Subcutaneous adipose tissue (tissue), 4 donors: ENCODE results near the gene TMEM258. TPM values are rescaled to one million over a fixed set of nuclear protein-coding genes. Genes with fewer than 3 reads are reported as not detected.

Source experiments
- total RNA-seq, 4 donors: library from RNA; depleted of rRNA; stranded (reverse); fragments of >200 nt; gene quantifications; one replicate each; pipeline ENCODE4 v1.1.0, GENCODE V29; 2016
- TF ChIP-seq, protein P1 (sequence below): fragments of 450-650 bp; IDR thresholded peaks from one replicate; pipeline ENCODE4 v1.5.1; 2016; ENCODE audit warnings: low read depth, mild to moderate bottlenecking, control low read depth, antibody characterized with exemption, moderate library complexity

TMEM258 gene
- total RNA-seq, 4 donors from 2014 or later: 13.6 to 73.4 (median 44.3) TPM

DNA sequence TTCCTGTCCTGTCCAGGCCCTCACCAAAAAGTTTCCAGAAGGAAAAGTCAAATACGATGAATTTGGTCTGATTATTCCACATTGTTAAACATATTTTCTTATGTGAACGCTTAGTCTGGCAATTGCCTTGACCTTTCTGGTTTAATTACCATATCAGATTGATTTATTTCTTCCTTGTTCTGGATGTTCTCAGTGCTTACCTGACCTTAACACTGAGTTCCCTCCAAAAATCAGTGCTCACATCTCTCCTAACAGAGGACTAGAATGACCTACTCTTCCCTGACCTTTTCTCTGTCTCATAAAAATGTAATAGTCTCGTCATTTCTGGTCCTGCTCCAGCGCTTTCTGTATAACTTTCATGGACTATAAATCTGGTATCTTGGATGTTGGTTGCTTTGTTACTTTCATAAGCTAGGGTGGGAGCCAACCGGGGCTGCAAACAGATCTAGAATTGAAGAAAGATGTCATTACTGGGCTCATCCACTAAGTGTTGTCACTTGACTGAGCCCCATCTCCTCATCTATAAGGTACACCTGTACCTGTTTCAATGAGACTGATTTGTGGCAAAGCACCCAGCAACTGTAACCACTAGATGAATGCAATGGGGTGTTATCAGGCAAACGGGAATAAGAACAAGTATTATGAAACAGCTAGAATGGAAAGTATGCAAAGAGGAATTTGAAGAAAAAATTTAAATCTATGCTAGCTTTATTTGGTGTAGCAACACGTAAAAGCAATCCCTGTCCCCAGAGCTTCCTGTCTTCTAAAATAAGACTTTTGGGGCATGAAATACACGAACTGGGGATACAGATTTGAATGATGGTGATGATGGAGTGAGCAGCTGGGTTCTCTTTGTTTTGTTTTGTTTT, 38.1 kb upstream of the TMEM258 start:
- TF ChIP-seq, protein P1, sequence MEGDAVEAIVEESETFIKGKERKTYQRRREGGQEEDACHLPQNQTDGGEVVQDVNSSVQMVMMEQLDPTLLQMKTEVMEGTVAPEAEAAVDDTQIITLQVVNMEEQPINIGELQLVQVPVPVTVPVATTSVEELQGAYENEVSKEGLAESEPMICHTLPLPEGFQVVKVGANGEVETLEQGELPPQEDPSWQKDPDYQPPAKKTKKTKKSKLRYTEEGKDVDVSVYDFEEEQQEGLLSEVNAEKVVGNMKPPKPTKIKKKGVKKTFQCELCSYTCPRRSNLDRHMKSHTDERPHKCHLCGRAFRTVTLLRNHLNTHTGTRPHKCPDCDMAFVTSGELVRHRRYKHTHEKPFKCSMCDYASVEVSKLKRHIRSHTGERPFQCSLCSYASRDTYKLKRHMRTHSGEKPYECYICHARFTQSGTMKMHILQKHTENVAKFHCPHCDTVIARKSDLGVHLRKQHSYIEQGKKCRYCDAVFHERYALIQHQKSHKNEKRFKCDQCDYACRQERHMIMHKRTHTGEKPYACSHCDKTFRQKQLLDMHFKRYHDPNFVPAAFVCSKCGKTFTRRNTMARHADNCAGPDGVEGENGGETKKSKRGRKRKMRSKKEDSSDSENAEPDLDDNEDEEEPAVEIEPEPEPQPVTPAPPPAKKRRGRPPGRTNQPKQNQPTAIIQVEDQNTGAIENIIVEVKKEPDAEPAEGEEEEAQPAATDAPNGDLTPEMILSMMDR: no peak

DNA sequence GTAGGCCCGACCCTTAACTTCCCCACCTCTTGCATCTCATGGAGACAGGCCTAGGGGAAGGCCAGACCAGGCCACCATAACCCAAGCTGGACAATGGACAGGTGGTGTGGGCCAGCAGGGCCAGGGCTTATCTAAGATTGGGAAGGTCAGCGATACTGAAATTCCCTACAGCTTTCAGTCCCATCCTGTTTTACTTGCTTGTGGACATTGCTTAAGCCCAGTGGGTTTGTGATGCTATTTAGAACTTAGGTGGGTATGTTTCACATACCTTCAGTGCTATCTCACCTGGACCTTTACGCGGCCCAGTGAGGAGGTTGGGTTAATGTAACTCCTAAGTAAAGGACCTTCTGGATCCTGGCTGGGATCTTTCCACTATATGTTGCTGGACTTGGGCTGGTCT, 37.4 kb upstream of the TMEM258 start:
- TF ChIP-seq, protein P1: no peak

DNA sequence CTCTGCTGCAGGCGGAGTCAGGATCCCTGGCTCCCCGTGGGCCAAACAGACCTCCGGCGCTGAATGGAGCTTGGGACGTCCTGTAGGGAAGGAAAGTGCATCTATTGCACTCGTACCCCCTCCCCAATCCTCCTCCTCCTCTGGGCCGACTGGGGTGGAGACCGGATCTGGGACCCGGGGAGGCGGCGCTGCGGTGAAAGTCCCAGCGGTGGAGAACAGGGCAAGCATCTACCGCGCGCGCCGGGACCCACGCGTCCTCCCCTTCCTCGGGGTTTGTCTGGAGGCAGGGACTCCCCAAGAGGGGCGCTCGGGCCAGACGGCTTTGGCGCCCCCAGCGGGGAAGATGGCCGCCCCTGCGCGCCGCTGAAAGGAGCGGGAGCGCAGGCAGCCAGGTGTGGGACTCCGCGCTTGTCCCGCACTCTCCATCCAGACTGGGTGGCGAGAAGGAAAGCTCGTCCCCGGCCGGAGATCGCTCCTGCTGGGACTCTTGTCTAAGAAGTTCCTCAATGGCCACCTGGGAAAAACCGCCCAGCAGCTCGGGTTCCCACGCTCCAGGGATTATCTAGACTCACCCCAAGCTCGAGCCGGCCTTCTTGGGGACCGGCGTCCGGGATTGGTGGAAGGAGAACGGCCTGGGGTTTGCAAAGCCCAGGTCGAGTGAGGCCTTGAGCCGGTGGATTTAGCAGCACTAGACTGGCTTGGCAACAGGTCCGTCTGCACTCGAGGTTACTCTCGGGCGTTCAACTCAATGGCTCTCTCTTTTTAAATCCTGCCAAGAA, 36.4 kb upstream of the TMEM258 start:
- TF ChIP-seq, protein P1: no peak

DNA sequence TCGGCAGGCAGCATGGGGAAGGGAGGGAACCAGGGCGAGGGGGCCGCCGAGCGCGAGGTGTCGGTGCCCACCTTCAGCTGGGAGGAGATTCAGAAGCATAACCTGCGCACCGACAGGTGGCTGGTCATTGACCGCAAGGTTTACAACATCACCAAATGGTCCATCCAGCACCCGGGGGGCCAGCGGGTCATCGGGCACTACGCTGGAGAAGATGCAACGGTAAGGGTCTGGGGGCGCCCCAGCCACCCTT, 35.9 kb upstream of the TMEM258 start:
- TF ChIP-seq, protein P1: no peak

DNA sequence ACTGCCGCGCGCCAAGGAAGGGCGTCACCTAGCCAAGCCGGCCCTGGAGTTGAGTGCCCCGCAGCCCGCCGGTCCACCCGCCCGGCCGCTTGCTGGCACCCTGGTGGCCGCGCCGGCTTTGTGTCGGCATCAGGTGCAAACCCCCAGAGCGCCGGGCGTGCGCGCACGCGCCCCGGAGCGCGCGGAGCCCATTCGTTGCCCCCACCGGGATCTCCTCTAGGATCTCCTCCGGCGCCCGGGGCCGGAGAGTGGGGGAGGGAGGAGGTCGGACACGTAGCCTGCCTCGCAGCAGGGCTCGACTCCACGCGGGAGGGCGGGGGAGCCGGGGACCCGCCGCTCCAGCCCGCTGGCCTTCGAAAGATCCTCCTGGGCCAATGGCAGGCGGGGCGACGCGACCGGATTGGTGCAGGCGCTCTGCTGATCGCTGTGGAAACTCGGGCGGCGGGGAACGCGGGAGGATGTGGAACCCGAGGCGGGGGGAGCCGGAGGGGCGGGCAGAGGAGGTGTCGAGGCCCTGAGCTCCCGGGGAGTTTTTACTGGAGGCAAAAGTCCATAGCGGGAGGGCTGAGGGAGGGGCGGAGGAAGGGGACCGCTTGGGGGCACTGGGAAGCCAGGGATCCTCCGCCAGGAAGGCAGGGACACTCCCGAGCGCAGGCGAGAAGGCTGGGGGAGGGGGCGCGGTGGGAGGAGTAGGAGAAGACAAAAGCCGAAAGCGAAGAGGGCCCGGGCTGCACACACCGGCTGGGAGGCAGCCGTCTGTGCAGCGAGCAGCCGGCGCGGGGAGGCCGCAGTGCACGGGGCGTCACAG, 35.4 kb upstream of the TMEM258 start, which contains the start of gene FADS2:
Gene FADS2, plus strand, starts transcription at position 730 of the 808 bp plus-strand sequence. CDS start 91 bp downstream, outside the sequence.
- TF ChIP-seq, protein P1: no peak

DNA sequence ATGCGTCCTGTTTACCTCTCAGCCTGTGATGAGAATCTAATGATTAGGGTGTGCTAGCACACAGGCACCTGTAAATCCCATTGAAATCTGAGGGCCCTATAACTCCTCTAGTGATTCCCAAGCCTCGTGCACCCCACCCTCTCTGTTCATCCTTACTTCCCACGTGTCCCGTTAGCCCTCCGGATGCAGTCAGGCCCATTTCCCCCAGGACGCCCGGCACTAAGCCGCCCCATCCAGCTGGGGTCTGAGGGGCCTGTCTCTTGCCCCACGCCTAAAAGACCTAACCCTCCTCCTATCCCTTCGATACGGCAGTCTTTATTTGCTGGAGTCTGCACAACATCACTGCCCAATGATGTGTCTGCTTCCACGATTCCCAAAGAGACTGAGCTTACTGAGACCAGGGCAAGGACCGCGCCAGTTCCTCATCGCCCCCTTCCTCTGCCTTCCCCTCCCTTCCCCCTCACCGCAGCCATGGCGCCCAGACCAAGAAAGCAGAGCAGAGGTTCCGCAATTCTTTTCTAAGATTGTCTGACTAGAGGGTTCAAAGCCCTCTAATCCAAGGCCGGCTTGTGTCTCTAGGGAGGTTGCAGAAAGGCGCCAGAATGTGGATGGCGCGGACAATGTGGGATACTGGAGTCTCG, 34.7 kb upstream of the TMEM258 start:
- TF ChIP-seq, protein P1: no peak
